ENCODE results near the gene DCAF15. TPM values are rescaled to one million over a fixed set of nuclear protein-coding genes. Genes with fewer than 3 reads are reported as not detected.
A peak's percentile ranks its signal among the peaks of the same experiment; 100 is the strongest.

DCAF15 gene
- total and polyA plus RNA-seq, 2 donors (not counting 3 experiments of a cell fraction or from before 2014, with no cell fraction given), result 41.9 to 42.4 TPM

- dilution Hi-C loops (cut with MboI; ENCODE audit: extremely low pct_ligation_motif_present, low sequenced_read_pairs) (no loop called here), intact Hi-C loops (cut with micrococcal nuclease) (no loop called here)
- Histone ChIP-seq H3K79me2 (ENCODE audit: control insufficient read depth, insufficient read depth, low read length) (no peaks in the 10 kb centered on the region), H3K9ac (replicated peaks; ENCODE audit: extremely low read depth, insufficient read depth, low read length) (no peak overlapping the region), H4K20me1 (replicated peaks; ENCODE audit: control insufficient read depth, extremely low read depth, insufficient read depth, low read length) (no peaks in the 10 kb centered on the region), H3K4me3 (replicated peaks in 1 of 3; ENCODE audit: insufficient read depth in 1 of 3, low read depth in 1 of 3, low read length in 3 of 3) (no peak overlapping the region), H3K9me3 (replicated peaks; ENCODE audit: control insufficient read depth, insufficient read depth, low read length) (no peaks in the 10 kb centered on the region), H3K27ac (ENCODE audit: insufficient read depth, low read depth, low read length) (no peak overlapping the region), H3K36me3 (ENCODE audit: control insufficient read depth in 2 of 2, extremely low read depth in 1 of 2, insufficient read depth in 2 of 2, low read length in 2 of 2) (peaks cover 0 to 6% of the 10 kb centered on the region in 2 experiments), H3K4me2 (ENCODE audit: insufficient read depth, low read length) (no peak overlapping the region), H3K4me1 (ENCODE audit: control insufficient read depth, extremely low read depth, insufficient read depth, low read length) (no peaks in the 10 kb centered on the region), H3K27me3 (ENCODE audit: control insufficient read depth in 2 of 2, insufficient read depth in 2 of 2, low read length in 2 of 2) (no peaks in the 10 kb centered on the region), H2AFZ (ENCODE audit: low read depth, low read length) (no peak overlapping the region), H3K9me1 (replicated peaks; ENCODE audit: control insufficient read depth, extremely low read depth, insufficient read depth, low read length) (no peaks in the 10 kb centered on the region)
- FAIRE-seq (no peak), DNase-seq (ENCODE audit: low read depth, low spot score) (no peak)
- TSS peak; percentile 39 for BruUV-seq (replicated peaks)
- ChIA-PET CTCF (no interaction called here), POLR2A (no interaction called here)
- TF ChIP-seq JUN (IDR thresholded peaks at IDR 0.05; ENCODE audit: borderline replicate concordance, insufficient read depth, insufficient read length, low read depth) (no peak), FOS (IDR thresholded peaks at IDR 0.05; ENCODE audit: borderline replicate concordance, insufficient read depth, low read length) (no peak), GATA2 (IDR thresholded peaks at IDR 0.05; ENCODE audit: insufficient read depth, insufficient read length, low read depth, low read length) (no peak), POLR2AphosphoS5 (IDR thresholded peaks at IDR 0.05; ENCODE audit: insufficient read depth, low read depth, low read length) (no peak), MAX (IDR thresholded peaks at IDR 0.05; ENCODE audit: insufficient read depth, insufficient read length) (no peak), MYC (IDR thresholded peaks at IDR 0.05; ENCODE audit: low read depth, low read length) (no peak), EZH2 (IDR thresholded peaks at IDR 0.05; ENCODE audit: borderline replicate concordance, low read depth, low read length, severe bottlenecking) (no peak), POLR2A (IDR thresholded peaks at IDR 0.05; ENCODE audit: low read depth, low read length) (no peak)
- TF ChIP-seq, protein P1, sequence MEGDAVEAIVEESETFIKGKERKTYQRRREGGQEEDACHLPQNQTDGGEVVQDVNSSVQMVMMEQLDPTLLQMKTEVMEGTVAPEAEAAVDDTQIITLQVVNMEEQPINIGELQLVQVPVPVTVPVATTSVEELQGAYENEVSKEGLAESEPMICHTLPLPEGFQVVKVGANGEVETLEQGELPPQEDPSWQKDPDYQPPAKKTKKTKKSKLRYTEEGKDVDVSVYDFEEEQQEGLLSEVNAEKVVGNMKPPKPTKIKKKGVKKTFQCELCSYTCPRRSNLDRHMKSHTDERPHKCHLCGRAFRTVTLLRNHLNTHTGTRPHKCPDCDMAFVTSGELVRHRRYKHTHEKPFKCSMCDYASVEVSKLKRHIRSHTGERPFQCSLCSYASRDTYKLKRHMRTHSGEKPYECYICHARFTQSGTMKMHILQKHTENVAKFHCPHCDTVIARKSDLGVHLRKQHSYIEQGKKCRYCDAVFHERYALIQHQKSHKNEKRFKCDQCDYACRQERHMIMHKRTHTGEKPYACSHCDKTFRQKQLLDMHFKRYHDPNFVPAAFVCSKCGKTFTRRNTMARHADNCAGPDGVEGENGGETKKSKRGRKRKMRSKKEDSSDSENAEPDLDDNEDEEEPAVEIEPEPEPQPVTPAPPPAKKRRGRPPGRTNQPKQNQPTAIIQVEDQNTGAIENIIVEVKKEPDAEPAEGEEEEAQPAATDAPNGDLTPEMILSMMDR (IDR thresholded peaks at IDR 0.05; ENCODE audit: extremely low read depth in 1 of 2, insufficient read depth in 1 of 2, low read depth in 1 of 2, low read length in 2 of 2), result no peak
Measured at GRCh38 chr19:13930402-13930801, 21.9 kb upstream of the DCAF15 start.
